T1000 (cell line): ENCODE measurements around the gene PPP2R2B.
A peak's percentile ranks its signal among the peaks of the same experiment; 100 is the strongest.
"Not testable (repeated sequence)": the region's sequence is repeated elsewhere in the genome, so short reads cannot be mapped to it uniquely, and the experiment has no call there.

ENCODE experiments used
- DNase-seq: peaks from one replicate; lab custom pipeline; 2025; ENCODE audit warnings: mixed read lengths; lab: John Stamatoyannopoulos, UW

The PPP2R2B gene

GRCh38 chr5:146607659-146608332 is 270.8 kb downstream of the PPP2R2B start:
- DNase-seq = no peak

DNA sequence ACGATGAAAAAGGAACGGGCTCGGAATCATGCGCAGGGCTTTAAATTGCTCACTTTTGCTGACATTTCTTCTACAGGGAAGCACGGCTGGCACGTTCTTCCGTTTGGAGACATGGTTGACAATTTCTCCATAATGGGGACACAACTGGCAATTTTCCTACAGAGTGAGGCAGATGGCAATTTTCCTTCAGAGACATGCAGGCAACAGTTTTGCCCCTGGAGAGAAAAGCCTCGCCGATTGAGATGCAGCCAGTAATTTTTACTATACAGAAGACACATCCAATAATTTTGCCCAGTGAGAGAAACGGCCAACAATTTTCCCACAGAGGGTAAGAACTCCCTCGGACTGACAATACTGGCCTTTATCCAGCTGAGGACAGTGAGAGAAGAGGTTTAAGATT is 271.7 kb downstream of the PPP2R2B start:
- no peak for DNase-seq

GRCh38 chr5:146600376-146600775 is 278.2 kb downstream of the PPP2R2B start:
- no peak for DNase-seq

GRCh38 chr5:146599261-146599660 is 279.3 kb downstream of the PPP2R2B start:
- DNase-seq = no peak

GRCh38 chr5:146595088-146595487 is 283.5 kb downstream of the PPP2R2B start:
- no peak for DNase-seq

DNA sequence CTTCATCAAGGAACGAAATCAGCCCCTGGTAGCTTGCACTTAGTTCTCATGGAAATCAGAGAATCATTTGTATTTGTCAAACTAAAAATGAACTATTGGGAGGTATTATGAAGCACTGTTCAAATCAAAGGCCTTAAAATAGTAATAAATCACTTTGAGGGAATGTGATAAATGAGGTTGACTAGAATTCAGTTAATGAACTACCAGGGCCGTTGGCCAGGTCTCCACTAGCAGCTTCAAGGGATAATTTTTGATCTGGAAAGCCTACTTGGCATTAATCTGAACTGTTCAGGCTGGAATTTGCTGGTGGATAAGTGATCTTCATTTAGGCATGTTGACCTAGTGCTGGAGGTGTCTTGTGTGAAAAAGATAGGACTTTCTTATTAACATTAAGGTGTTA is 286.2 kb downstream of the PPP2R2B start:
- no peak for DNase-seq

DNA sequence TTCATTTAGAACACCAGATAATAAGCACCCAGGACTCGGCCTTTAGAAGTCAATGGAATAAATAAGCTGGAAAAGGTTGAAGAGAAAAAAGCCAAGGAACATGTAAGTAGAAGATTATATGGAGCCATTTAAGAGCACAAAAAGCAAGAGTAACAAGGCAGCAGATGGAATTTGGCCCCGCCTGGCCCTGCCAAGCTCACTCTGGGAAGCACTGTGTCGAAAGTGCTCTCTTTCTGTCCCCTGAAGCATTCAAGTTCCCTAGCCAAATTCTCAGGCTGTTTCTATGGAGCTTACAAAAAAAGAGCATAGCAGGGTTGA is 289.6 kb downstream of the PPP2R2B start:
- DNase-seq = no peak

DNA sequence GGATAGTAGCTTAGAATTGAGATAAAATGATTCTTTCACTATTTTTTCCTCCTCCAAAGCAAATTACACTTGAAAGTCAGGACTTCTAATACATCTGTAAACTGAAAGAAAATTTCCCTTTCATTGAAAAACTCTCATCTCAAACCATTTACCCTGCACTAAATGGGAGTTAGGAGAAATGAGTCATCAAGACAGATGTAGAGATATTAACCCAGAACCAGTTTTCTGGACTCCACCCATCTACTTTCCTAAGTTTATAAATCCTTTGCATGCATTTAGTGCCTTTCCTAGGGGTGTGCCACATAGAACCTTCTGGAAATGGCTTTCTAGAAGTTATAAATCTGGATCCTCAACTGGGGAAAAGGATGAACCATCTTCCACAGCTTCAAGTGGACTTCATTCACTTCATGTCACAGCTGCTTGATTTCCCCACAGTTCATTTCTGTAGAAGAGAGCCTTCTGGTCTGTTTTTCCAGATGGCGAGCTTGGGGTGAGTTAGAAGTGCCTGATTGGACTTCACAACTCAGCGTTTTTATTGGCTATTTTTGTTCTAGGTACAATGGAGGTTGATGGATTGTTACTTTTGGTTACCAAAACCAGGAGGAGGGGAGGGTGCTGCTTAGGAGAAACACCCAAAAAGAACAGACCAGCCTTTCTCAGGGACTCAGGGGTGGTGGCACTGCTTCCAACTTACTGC is 290.1 kb downstream of the PPP2R2B start:
- no peak for DNase-seq

DNA sequence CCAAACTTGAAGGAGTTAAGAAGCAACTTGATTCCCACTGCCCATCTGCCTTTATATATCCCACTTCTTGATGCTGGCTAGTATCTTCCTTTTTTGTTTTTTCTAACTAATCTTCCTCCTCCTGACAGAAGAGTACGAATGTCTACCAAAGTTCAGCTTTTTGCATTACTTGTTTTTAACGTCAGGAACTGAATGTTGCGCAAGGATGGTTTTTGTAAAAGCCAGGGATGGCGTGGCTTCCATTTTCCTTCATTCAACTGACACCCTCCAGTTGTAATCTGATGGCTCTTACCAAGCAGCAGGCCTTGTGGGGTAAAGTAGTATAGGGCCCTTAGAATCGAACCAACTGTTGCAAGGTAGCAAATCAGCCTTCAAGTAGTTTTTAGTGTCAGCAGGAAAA is 291.8 kb downstream of the PPP2R2B start:
- DNase-seq = no peak

DNA sequence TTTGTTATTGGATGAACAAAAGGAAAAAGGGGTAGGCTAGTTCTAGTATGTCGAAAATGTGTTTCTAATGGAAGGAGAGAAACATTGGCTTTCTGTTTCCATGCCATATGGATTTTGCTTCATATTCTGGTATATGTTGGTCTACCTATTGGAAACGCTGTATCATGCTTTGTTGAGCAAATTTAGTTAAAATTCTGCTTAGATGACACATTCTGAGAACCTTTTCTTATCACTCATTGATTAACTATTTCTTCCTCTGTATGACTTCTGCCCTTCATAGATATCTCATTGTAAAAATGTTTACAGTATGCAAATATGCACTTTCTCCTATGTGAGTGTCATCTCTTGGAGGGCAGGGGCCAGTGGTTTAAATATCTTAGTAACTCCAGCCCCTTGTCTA is 293.8 kb downstream of the PPP2R2B start:
- no peak for DNase-seq

- no peak for DNase-seq
These were observed 296.4 kb downstream of the PPP2R2B start for GRCh38 chr5:146582051-146582596.

- DNase-seq = no peak
These were observed 298.3 kb downstream of the PPP2R2B start for GRCh38 chr5:146580237-146580636.

GRCh38 chr5:146574713-146575112 is 303.8 kb downstream of the PPP2R2B start:
- no peak for DNase-seq

DNA sequence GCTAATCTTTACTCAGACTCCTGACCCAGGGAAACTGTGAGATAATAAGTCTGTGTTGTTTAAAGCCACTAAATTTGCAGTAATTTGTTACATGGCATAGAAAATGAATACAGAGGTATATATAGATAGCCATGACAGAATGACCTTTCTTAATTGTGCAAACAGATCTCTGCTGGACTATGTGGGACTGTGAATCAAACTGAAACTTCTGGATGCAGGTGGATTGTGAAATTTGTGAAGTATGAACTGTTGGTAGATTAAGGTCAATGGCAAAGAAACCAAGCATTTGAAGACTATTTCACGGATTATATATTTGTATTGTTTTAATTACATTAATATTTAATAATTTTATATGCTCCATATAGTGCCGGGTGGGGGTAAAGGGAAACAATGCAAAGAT is 310.4 kb downstream of the PPP2R2B start:
- DNase-seq = no peak

DNA sequence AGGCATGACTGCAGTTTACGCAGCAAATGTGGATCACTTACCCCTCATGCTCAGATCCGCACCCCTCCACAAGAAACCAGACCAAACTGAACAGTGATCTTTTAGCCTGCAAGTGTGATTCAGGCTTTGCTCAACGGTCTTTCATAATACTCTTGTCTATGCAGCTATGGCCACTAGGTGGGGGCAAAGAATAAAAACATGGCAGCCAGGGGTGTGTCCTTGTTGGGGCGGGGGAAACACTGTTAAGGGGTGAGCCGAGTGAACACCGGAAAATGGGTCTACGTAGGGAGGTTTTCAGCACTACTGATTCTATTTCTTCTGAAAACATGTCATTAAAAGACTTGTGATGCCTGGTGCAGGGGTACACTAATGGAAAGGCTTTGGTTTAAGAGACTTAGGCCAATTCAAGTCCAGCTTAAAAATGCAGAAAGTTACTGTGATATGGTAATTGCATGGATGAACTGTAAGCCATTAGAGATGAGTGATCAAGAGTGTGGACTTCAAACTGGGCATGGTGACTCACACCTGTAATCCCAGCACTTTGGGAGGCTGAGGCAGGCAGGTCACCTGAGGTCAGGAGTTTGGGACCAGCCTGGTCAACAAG is 312.7 kb downstream of the PPP2R2B start:
- DNase-seq = no peak

DNA sequence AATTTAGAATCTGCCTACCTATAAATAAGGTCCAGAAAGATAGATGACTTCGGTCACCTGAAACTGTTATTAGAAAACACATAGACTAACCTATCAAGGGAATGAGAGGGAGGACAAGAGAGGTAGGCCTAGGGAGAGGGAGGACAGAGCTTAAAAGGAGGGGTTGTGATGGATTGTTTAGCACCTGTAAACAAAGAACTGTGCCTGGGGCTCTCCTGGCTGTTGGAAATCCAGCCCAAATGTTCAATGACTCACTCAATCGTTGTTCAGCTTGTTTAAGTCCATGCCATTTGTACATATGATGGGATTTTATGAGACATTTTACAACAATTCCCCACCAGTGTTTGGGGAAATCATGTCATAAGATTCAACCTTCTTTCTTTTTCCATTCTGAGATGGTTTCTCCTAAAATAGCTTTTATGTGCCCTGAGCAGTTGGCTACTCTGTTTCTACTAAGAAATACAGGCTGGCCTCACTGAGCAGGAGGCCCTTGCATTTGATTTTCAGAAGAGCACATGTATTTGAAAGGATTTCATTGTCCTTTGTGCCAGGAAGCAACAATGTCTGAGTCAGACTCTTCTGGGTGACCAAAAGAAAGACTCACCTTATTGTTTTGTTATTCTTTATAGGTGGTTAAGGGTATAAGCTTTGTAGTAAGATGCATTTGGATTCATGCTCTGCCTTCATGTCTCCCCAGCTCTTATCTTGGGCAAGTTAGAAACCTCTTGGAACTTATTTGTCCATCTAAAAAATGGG is 314.4 kb downstream of the PPP2R2B start:
- no peak for DNase-seq

- DNase-seq = no peak
These were observed 316.1 kb downstream of the PPP2R2B start for GRCh38 chr5:146562461-146562860.

GRCh38 chr5:146561711-146562110 is 316.8 kb downstream of the PPP2R2B start:
- DNase-seq = no peak

DNA sequence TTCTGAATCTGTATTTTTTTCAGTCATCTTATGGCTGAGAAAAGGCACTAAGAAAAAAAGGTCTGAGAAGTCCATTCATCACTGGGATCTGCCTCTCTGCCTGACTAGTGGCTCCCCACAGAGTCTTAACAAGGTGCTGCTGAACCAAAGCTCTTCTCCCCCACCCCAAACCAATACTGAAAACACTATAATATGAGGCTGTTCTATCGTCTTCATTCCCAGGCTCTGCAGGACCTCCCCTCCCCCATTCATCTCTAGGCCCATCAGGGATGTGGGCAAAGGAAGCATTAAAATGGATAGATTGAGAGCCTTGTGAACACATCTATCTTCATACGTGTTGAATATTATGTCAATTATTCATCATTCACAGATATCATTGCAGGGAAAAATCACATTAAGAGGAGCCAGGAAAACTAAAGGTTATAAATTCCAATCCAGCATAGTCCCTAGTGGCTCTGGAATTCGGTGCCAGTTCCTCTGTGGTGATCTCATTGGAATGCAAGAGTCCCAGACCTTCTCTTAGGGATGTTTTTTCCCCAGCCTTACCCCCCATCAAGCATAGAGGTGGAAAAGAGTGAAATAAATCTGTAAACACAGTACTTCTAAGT is 318.2 kb downstream of the PPP2R2B start:
- DNase-seq = peak; percentile 17

DNA sequence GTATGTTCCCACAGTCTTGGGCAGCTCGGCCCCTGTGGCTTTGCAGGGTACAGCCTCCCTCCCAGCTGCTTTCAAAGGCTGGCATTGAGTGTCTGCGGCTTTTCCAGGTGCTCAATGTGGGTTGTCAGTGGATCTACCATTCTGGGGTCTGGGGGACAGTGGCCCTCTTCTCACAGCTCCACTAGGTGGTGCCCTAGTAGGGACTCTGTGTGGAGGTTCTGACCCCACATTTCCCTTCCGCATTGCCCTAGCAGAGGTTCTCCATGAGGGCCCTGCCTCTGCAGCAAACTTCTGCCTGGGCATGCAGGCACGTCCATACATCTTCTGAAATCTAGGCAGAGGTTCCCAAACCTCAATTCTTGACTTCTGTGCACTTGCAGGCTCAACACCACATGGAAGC is 321.7 kb downstream of the PPP2R2B start:
- DNase-seq = not testable (repeated sequence)

DNA sequence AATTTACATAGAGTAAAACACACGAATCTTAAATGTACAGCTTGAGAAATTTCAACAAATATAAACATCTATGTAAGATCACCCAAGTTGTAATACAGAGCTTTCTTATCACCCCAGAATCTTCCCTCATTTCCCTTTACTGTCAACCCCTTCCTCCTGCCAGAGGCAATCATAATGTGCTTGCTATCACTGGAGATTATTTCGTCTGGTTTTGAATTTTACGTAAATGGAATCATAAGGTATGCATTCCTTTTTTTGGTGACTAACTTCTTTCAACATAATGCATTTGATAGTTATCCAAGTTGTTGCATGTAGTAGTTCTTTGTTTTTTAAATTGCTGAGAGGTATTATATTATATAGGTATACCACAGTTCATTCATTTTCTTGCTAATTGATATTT is 325.1 kb downstream of the PPP2R2B start:
- DNase-seq = no peak

DNA sequence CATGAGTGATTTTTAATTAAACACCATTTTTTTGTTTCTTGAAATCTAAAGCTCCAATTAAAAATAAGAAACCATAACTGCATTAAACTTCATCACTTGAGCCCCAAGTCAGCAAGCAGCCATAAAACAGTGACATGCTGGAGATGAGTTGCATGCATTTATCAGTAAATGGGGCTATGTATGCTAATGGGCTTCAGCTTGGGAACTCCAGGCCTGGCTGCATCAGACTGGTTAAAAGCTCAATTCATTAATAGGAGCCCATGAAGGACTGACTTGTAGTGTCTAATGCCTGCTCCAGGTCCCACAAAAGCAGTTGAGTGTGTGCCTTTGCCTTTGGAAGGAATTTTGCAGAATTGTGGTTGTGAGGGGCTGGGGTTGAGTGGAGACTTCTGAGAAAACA is 328.9 kb downstream of the PPP2R2B start:
- DNase-seq = no peak
